BLaER1 treated with 17β-estradiol and CSF1 and Interleukin-3, amounts not matched to agents 10 nM and 100 nM (cell line): ENCODE measurements around the gene SCO2.
A peak's percentile ranks its signal among the peaks of the same experiment; 100 is the strongest.

ENCODE experiments used
- H3K27ac ChIP-seq, 11 experiments: shearing (Covaris generic); formaldehyde crosslinking; 2 replicates each; pipeline ENCODE4 v1.8.1; 2022
- H3K27me3 ChIP-seq, 11 experiments: shearing (Covaris generic); formaldehyde crosslinking; 2 replicates each; pipeline ENCODE4 v1.8.1; 2022
- H3K36me3 ChIP-seq, 11 experiments: shearing (Covaris generic); formaldehyde crosslinking; 2 replicates each; pipeline ENCODE4 v1.8.1; 2022
- H3K4me1 ChIP-seq, 10 experiments: shearing (Covaris generic); formaldehyde crosslinking; 2 replicates each; pipeline ENCODE4 v1.8.1; 2022
- H3K4me2 ChIP-seq, 11 experiments: shearing (Covaris generic); formaldehyde crosslinking; 2 replicates each; pipeline ENCODE4 v1.8.1; 2022
- H3K4me3 ChIP-seq, 10 experiments: shearing (Covaris generic); formaldehyde crosslinking; 2 replicates each; pipeline ENCODE4 v1.8.1; 2022
- H3K9ac ChIP-seq, 11 experiments: shearing (Covaris generic); formaldehyde crosslinking; 2 replicates each; pipeline ENCODE4 v1.8.1; 2022
- H3K9me3 ChIP-seq, 11 experiments: shearing (Covaris generic); formaldehyde crosslinking; replicated peaks in 1 of 11; 2 replicates each; pipeline ENCODE4 v1.8.1; 2022
- H4K20me1 ChIP-seq, 11 experiments: shearing (Covaris generic); formaldehyde crosslinking; 2 replicates each; pipeline ENCODE4 v1.8.1; 2022
- Cebpa-rat ChIP-seq, 11 experiments: shearing (Covaris generic); IDR thresholded peaks; 2 replicates each; pipeline ENCODE4 v1.8.1; 2022

Gene SCO2

GRCh38 chr22:50519151-50519550 is 6.2 kb downstream of the SCO2 start:
- Histone ChIP-seq H3K27ac (no peak overlapping the region), H3K4me1 (peaks cover 6 to 31% (median 23%) of the 10 kb centered on the region in 10 experiments), H4K20me1 (peaks cover 15 to 84% (median 65%) of the 10 kb centered on the region in 11 experiments), H3K4me3 (no peak overlapping the region), H3K27me3 (no peaks in the 10 kb centered on the region), H3K9ac (peak overlapping the region in 3 of 11 experiments; percentile 9 to 29 (median 19); a peak in 1 of 22 replicates), H3K9me3 (no peaks in the 10 kb centered on the region), H3K4me2 (no peak overlapping the region), H3K36me3 (peaks cover 61 to 97% (median 91%) of the 10 kb centered on the region in 11 experiments)
- no peak for TF ChIP-seq Cebpa-rat (IDR thresholded peaks at IDR 0.05)

- Histone ChIP-seq H3K27ac (peak overlapping the region in 1 of 11 experiments; percentile 7; a peak in 1 of 22 replicates), H3K4me1 (peaks cover under 1 to 26% (median 17%) of the 10 kb centered on the region in 10 experiments; a peak in 16 of 20 replicates), H4K20me1 (peaks cover 10 to 84% (median 65%) of the 10 kb centered on the region in 11 experiments), H3K27me3 (no peaks in the 10 kb centered on the region), H3K9ac (peak overlapping the region in 4 of 11 experiments; percentile 9 to 29 (median 18); a peak in 2 of 22 replicates), H3K4me3 (no peak overlapping the region), H3K9me3 (no peaks in the 10 kb centered on the region), H3K4me2 (no peak overlapping the region), H3K36me3 (peaks cover 56 to 96% (median 89%) of the 10 kb centered on the region in 11 experiments)
- TF ChIP-seq Cebpa-rat (IDR thresholded peaks at IDR 0.05), result no peak
Measured at GRCh38 chr22:50518606-50519005, 6.8 kb downstream of the SCO2 start.

- Histone ChIP-seq H3K4me2 (no peak overlapping the region), H3K27me3 (no peaks in the 10 kb centered on the region), H3K9me3 (no peaks in the 10 kb centered on the region), H3K36me3 (peaks cover 46 to 96% (median 87%) of the 10 kb centered on the region in 11 experiments), H3K4me3 (no peak overlapping the region), H4K20me1 (peaks cover under 1 to 84% (median 64%) of the 10 kb centered on the region in 11 experiments; a peak in 20 of 22 replicates), H3K27ac (no peak overlapping the region), H3K9ac (peak overlapping the region in 3 of 11 experiments; percentile 16 to 39 (median 23); a peak in 2 of 22 replicates), H3K4me1 (peaks cover 0 to 19% (median 15%) of the 10 kb centered on the region in 10 experiments; a peak in 15 of 20 replicates)
- TF ChIP-seq Cebpa-rat (IDR thresholded peaks at IDR 0.05), result no peak
Measured at GRCh38 chr22:50517495-50518260, 7.7 kb downstream of the SCO2 start.

GRCh38 chr22:50516891-50517290 is 8.5 kb downstream of the SCO2 start:
- Histone ChIP-seq H3K9me3 (no peaks in the 10 kb centered on the region), H3K4me3 (no peak overlapping the region), H3K4me2 (peak overlapping the region in 2 of 11 experiments; percentile 49 to 57; a peak in 2 of 22 replicates), H4K20me1 (peaks cover 0 to 84% (median 64%) of the 10 kb centered on the region in 11 experiments; a peak in 17 of 22 replicates), H3K4me1 (peaks cover 0 to 19% (median 15%) of the 10 kb centered on the region in 10 experiments; a peak in 15 of 20 replicates), H3K36me3 (peaks cover 39 to 96% (median 83%) of the 10 kb centered on the region in 11 experiments), H3K27ac (no peak overlapping the region), H3K27me3 (no peaks in the 10 kb centered on the region), H3K9ac (peak overlapping the region in 2 of 11 experiments; percentile 23 to 39; a peak in 2 of 22 replicates)
- no peak for TF ChIP-seq Cebpa-rat (IDR thresholded peaks at IDR 0.05)

GRCh38 chr22:50516068-50516467 is 9.3 kb downstream of the SCO2 start:
- H3K4me3 ChIP-seq, result no peak overlapping the region
- H3K36me3 ChIP-seq, result peaks cover 31 to 94% (median 80%) of the 10 kb centered on the region in 11 experiments
- no peak for TF ChIP-seq Cebpa-rat (IDR thresholded peaks at IDR 0.05)
- H3K4me1 ChIP-seq, result peaks cover 0 to 19% (median 15%) of the 10 kb centered on the region in 10 experiments; a peak in 15 of 20 replicates
- H3K27ac ChIP-seq, result no peak overlapping the region
- peak overlapping the region in 5 of 11 experiments; percentile 24 to 57 (median 36); a peak in 8 of 22 replicates for H3K4me2 ChIP-seq
- H3K9ac ChIP-seq, result peak overlapping the region in 6 of 11 experiments; percentile 4 to 48 (median 24); a peak in 4 of 22 replicates
- no peaks in the 10 kb centered on the region for H3K9me3 ChIP-seq
- no peaks in the 10 kb centered on the region for H3K27me3 ChIP-seq
- H4K20me1 ChIP-seq, result peaks cover 0 to 79% (median 64%) of the 10 kb centered on the region in 11 experiments; a peak in 17 of 22 replicates

- Histone ChIP-seq H4K20me1 (peaks cover 0 to 85% (median 64%) of the 10 kb centered on the region in 11 experiments; a peak in 17 of 22 replicates), H3K9ac (0 out of 22 replicates have a peak overlapping the region, but pooled peaks of 2 of the 11 experiments have one; percentile 3 to 13), H3K36me3 (peaks cover 11 to 82% (median 58%) of the 10 kb centered on the region in 11 experiments), H3K4me1 (peaks cover 20 to 40% (median 32%) of the 10 kb centered on the region in 10 experiments), H3K4me2 (no peak overlapping the region), H3K9me3 (no peaks in the 10 kb centered on the region), H3K27me3 (no peaks in the 10 kb centered on the region), H3K4me3 (no peak overlapping the region), H3K27ac (no peak overlapping the region)
- no peak for TF ChIP-seq Cebpa-rat (IDR thresholded peaks at IDR 0.05)
Measured at GRCh38 chr22:50513175-50513574, 12.2 kb downstream of the SCO2 start.

GRCh38 chr22:50508897-50509296 is 16.5 kb downstream of the SCO2 start:
- H3K4me2 ChIP-seq, result peak overlapping the region; percentile 81 to 99 (median 92)
- H3K9ac ChIP-seq, result peak overlapping the region; percentile 75 to 91 (median 86)
- H3K27me3 ChIP-seq, result no peaks in the 10 kb centered on the region
- peaks cover 35 to 48% (median 44%) of the 10 kb centered on the region in 10 experiments for H3K4me1 ChIP-seq
- peaks cover 16 to 60% (median 39%) of the 10 kb centered on the region in 11 experiments for H3K36me3 ChIP-seq
- no peak for TF ChIP-seq Cebpa-rat (IDR thresholded peaks at IDR 0.05)
- H3K4me3 ChIP-seq, result peak overlapping the region; percentile 60 to 80 (median 70)
- peaks cover 0 to 72% (median 54%) of the 10 kb centered on the region in 11 experiments; a peak in 20 of 22 replicates for H4K20me1 ChIP-seq
- H3K27ac ChIP-seq, result peak overlapping the region in 10 of 11 experiments; percentile 61 to 88 (median 83); a peak in 18 of 22 replicates
- no peaks in the 10 kb centered on the region for H3K9me3 ChIP-seq

GRCh38 chr22:50507991-50508884 is 17.2 kb downstream of the SCO2 start, which contains the start of gene NCAPH2:
Gene NCAPH2 (plus strand): TSS chr22:50508224. CDS start chr22:50508338, 114 bp downstream.
- Histone ChIP-seq H3K4me1 (peaks cover 35 to 48% (median 44%) of the 10 kb centered on the region in 10 experiments), H3K27ac (peak within 1 kb of the TSS; percentile 70 to 88 (median 86)), H3K36me3 (peaks cover 17 to 56% (median 36%) of the 10 kb centered on the region in 11 experiments), H4K20me1 (peaks cover 0 to 65% (median 47%) of the 10 kb centered on the region in 11 experiments; a peak in 20 of 22 replicates), H3K9ac (peak within 1 kb of the TSS; percentile 81 to 92 (median 89)), H3K9me3 (no peaks in the 10 kb centered on the region), H3K4me3 (peak within 1 kb of the TSS; percentile 81 to 97 (median 92)), H3K27me3 (no peaks in the 10 kb centered on the region), H3K4me2 (peak within 1 kb of the TSS; percentile 94 to 100 (median 99))
- no peak for TF ChIP-seq Cebpa-rat (IDR thresholded peaks at IDR 0.05)
